Fibroblast of pulmonary artery (primary cell): ENCODE data around the gene PSTPIP2.

ENCODE experiments used
- DNase-seq: peaks from one replicate; pipeline ENCODE4 v3.0.0-alpha.2; 2010; ENCODE audit warnings: low read depth
- H3K4me3 ChIP-seq: replicated peaks from 2 replicates; pipeline ENCODE4 v1.5.1; 2011; ENCODE audit warnings: low read depth, mild to moderate bottlenecking, control low read depth, low read length, moderate library complexity
- TF ChIP-seq, protein P1 (sequence below): IDR thresholded peaks from 2 replicates; pipeline ENCODE4 v1.5.1; 2011; ENCODE audit warnings: mild to moderate bottlenecking, control low read depth, low read length, inconsistent platforms; ENCODE audit errors: missing control alignments

The PSTPIP2 gene

GRCh38 chr18:45957100-45957499, 115.0 kb downstream of the PSTPIP2 start:
- peak; percentile 38 for DNase-seq
- TF ChIP-seq, protein P1, sequence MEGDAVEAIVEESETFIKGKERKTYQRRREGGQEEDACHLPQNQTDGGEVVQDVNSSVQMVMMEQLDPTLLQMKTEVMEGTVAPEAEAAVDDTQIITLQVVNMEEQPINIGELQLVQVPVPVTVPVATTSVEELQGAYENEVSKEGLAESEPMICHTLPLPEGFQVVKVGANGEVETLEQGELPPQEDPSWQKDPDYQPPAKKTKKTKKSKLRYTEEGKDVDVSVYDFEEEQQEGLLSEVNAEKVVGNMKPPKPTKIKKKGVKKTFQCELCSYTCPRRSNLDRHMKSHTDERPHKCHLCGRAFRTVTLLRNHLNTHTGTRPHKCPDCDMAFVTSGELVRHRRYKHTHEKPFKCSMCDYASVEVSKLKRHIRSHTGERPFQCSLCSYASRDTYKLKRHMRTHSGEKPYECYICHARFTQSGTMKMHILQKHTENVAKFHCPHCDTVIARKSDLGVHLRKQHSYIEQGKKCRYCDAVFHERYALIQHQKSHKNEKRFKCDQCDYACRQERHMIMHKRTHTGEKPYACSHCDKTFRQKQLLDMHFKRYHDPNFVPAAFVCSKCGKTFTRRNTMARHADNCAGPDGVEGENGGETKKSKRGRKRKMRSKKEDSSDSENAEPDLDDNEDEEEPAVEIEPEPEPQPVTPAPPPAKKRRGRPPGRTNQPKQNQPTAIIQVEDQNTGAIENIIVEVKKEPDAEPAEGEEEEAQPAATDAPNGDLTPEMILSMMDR, result no peak
- H3K4me3 ChIP-seq, result no peak overlapping the region

- no peak overlapping the region for H3K4me3 ChIP-seq
- peak; percentile 82 for DNase-seq
These were observed 117.8 kb downstream of the PSTPIP2 start for GRCh38 chr18:45954070-45954934.

GRCh38 chr18:45951016-45951714, 120.9 kb downstream of the PSTPIP2 start:
- no peak overlapping the region for H3K4me3 ChIP-seq
- peak; percentile 92 for DNase-seq
- TF ChIP-seq, protein P1, result no peak

More at GRCh38 chr18:45954070-45954934, 117.8 kb downstream of the PSTPIP2 start:
- TF ChIP-seq, protein P1, result no peak

DNA sequence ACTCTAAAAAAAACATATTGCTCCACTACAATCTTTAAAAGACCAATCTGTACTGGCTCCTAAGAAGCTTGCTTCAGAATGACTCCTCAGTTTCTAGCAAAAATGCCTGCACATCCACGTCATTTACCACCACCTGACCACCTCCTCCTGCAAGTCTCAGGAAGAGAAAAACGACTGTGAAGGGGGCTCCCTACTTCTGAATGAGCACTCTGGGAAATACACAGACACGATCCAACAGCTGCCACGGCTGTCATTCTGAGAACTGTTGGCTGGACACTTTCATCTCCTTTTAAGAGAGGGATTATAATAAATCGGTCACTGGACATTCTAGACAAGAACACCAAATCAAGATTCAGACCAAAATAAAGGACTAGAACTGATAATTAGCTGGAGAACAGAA, 126.4 kb downstream of the PSTPIP2 start:
- TF ChIP-seq, protein P1, result no peak
- DNase-seq, result no peak
- no peak overlapping the region for H3K4me3 ChIP-seq

- H3K4me3 ChIP-seq, result no peak overlapping the region
- TF ChIP-seq, protein P1, result no peak
- DNase-seq, result no peak
These were observed 131.3 kb downstream of the PSTPIP2 start for GRCh38 chr18:45940724-45941123.

DNA sequence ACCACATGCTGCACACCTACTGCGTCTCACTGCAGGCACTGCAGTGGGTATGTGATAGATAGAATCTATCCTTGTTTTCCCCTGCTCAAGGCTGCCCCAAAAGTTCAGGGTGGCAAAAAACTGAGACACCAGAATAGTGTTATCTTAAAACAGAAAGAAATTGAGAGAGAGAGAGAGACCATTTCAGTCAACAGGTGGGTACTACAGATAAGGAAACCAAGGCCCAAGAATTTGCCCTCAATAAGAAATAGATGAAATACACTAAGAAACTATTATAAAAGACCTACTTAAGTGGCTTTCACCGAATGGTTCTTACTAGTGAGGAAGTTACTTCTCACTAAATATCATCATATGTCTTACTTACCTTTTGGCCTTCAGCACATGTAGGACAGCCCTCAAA, 132.8 kb downstream of the PSTPIP2 start:
- no peak for DNase-seq
- H3K4me3 ChIP-seq, result no peak overlapping the region
- TF ChIP-seq, protein P1, result no peak
